ENCODE results near the gene UST.
"Not testable (repeated sequence)": the region's sequence is repeated elsewhere in the genome, so short reads cannot be mapped to it uniquely, and the experiment has no call there.

Gene UST

DNA sequence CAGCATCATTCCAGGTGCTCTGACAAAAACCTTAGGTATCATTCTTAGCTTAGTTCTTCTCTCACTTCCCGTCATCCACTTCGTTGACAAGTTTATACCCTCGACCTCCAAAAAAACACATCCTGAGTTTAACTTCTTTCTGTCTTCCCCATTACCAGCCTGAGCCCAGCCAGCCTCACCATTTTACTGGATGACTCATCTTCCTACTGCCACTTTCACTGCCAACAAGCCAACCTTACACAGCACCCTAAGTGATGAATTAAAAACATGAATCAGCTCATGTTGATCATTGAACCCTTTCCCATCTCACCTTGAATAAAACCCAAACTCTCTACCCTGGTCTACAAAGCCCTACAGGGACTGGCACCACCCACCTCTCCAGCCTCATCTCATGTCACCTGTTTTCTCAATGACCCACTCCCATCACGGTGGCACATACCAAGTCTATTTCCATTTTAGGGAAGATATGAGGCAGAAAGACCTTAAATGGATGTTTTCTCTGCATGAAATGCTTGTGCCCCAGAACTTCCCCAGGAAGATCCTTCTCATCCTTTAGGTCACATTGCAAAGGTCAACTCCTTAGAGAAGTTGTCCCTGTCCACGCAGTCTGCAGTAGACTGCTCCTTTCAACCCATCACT lies 9.9 kb upstream of the UST start:
- DNase-seq = peak in 1 of 5 experiments; percentile 64

DNA sequence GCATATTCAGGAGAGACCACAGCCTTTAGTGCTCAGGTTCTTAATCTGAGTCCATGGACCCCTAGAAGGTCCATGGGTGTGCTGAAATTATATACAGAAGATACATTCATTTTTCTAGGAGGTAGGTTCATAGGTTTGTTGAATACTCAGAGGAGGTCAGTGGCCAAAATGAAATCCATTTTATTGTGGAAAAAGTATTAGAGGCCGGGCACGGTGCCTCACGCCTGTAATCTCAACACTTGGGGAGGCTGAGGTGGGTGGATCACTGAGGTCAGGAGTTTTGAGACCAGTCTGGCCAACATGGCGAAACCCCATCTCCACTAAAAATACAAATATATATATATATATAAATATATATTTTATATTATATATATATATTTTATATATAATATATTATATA lies 9.0 kb upstream of the UST start:
- DNase-seq = no peak

DNA sequence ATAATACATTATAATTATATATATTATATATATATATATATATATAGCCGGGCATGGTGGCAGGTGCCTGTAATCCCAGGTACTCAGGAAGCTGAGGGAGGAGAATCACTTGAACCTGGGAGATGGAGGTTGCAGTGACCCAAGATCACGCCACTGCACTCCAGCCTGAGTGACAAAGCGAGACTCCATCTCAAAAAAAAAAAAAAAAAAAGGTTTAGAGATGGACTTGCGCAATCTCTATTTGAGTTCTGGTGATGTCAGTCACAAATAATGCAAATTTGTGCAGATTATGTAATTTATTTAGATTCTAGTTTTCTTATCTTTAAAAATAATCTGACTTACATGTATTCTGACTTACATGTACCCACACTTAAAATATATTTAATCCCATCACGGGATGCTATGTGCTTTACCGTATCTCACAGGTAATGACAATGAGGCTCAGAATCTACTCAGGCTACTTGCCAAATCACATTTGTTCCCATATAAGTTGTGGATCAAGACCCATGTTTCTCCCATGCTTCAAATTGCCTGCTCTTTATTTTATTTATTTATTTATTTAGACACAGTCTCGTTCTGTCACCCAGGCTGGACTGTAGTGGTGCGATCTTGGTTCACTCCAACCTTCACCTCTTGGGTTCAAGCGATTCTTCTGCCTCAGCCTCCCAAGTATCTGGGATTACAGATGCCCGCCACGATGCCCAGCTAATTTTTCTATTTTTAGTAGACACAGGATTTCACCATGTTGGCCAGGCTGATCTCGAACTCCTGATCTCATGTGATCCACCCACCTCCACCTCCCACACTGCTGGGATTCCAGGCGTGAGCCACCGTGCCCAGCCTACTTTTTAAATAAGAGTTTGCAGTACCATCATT lies 7.6 kb upstream of the UST start:
- peak in 1 of 5 experiments; percentile 30 for DNase-seq

DNA sequence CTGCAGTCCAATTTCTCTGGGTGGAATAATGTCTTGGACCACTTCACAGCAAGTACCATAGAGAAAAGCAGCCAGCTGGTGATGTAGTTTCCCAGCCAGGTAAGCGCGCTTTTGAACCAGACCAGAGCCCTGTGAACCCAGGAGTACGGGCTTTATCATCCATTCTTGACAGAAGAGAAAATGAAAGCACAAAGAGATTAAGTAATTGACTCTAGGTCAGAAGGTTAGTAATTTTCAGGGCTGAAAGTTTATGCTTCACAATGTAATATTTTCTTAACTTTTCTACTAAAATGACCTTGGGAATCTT lies 7.1 kb upstream of the UST start:
- DNase-seq = no peak

DNA sequence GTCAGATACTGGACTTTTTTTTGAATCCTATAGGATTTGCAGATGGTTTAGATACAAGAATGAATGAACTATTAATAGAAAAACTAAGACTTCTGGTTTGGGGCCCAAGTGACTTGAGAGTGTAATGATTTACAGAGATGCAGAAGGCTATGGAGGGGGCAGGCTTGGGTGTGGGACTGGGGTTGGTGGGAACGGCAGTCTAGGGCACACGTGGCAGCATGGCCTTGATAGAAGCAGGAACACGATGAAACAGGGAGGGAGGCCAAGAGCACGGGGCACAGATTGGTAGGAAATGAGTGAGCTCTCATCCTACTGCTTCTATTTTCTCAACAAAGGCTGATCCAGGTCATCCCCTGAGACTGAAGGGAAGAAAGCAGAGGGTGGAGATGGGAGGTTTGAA lies 3.4 kb upstream of the UST start:
- DNase-seq = no peak

DNA sequence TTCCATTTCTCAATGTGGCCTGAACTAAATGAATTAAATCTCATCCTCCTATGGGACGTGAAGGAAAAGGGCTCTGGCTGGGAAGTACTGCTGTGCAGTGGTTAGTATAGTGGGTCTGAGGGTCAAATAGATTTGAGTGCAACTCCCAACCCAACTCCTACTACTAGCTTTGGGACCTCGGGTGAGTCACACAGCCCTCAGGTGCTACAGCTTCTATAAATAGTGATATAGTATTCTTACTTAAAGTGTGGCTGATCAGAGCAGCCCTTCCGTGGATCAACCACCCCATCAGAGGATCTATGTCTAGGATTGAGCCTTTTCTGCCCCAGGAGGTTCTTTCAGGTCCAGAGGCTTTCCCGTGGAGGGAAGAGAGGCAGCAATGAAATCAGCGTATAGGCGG lies 904 bp upstream of the UST start:
- DNase-seq = no peak

DNA sequence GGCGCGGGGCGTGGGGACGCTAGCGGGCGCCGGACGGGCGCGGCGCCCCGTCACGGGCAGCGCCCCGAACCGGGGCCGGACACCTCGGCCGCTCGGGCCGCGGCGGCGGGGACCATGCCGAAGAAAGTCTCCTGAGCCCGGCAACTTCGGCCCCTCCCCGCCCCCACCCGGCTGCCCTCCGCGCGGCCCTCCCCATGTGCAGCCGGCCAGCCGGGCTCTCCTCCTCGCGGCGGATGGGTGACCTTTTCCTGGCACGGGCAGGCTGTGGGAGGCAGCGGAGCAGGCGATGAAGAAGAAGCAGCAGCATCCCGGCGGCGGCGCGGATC lies 278 bp downstream of the UST start:
- peak in 2 of 5 experiments; percentile 17 to 18 for DNase-seq

DNA sequence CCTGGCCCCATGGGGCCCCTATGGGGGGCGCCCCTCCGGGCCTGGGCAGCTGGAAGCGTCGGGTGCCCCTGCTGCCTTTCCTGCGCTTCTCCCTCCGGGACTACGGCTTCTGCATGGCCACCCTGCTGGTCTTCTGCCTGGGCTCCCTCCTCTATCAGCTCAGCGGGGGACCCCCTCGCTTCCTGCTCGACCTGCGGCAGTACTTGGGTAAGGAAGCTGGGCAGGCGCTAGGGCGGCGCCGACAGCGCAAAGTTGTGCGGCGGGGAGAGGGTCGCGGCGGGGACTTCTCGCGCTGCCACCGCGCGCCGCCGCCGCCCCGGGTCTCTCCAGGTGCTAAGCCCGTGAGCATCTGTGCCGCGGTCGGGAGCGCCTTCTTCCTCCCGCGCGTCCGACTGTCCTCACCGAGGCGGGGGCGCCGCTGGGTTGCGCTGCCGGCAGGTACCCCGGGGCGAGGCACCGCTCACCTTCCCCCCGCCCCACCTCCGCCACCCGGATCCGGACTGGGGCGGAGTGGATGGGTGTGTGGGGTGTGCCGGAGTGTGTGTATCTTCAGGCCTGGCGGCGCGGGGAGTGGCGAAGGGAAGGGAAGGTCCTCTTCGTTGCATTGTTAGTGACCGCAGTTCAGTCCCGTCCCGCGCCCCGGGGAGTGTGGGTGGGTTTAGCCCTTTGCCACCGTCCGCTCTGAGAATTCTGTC lies 788 bp downstream of the UST start:
- DNase-seq = peak in 4 of 5 experiments; percentile 34 to 62 (median 58)

DNA sequence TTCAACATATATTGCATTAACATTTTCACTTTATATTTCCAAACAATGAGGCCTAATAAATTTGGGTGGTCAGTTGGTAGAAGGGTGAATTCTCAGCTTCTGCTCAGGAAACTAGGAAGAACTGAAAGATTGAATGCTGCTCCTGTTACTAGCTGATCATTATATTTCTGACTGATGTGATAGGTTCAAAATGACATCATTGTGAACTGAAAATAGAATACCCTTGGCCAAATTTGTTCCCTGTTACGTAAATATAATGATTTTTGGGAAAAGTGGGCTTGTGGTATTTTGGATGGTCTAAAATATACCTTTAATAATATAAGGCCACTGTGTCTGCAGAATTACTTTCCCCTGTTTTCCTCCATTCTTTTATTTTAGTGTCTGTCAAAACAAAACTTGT lies 2.8 kb downstream of the UST start:
- no peak for DNase-seq

DNA sequence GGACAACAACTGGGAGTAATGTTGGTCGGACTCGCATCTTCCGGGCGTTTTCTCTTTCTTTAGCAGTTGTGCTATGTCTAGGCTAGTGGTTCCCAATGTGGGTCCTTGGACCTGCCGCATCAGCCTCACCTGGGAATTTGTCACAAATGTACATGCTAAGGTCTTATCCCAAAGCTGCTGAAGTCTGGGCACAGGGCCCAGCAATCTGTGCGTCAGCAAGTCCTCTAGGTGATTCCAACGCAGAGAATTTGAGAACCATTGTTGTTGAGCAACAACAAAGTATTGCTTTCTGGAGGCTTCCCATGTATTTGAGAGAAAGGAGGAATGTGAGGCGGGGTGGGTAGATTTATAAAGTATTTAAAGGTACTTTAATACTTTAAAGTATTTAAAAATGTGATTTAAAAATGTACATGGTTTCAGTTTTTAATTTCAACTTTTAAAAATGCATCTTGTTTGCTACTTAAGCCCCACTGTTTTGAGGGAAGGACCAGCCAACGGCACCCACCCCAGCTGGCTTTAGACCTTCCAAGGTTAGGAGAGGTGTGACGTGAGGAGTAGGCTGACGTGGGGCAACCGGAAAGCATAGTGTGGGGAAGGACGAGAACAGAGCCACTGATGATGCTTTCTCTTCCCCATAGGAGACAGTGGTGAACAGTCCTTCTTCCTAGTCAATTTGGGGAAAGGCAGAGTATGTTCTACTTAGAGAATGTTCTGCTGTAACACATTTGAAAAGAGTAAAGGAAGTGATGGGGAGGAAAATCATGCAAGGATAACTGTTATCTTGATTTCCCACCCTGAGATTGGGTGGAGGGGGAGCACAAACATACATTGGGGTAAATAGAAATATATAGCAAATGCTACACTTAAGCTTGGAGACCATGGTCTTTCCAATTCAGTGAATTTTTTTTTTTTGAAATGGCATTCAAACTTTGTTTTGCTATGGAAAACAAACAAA lies 4.3 kb downstream of the UST start:
- DNase-seq = no peak

DNA sequence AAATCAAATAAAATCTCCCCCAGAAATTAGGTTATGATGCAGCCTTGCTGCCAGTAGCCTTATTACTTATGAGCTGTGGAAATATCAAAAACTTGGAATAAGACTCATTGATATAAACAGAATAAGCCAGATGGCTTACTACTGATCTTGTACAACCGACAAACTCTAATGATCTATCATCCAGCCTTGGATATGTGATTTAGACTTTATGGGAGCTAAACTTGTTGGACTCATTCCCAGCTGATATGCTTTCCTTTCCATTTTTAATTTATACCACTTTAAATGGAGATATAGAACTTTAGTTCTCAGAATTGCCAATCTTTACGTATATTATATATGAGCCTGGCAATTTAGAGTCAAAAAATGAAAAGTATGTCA lies 5.0 kb downstream of the UST start:
- DNase-seq = no peak

DNA sequence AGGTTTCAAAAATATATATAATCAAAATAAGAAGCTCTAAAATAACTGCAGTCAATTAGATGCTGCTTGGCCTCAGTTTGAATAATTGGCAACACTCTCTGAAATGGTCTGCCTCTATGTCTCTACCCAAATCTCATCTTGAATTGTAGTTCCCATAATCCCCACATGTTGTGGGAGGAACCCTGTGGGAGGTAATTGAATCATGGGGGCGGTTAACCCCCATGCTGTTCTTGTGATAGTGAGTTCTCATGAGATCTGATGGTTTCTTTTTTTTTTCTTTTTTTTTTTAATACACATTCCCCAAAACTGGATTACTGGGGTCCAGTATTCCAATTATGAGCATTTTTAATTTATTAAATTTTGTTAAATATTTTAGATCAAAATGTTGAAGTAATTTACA lies 8.5 kb downstream of the UST start:
- DNase-seq = not testable (repeated sequence)

DNA sequence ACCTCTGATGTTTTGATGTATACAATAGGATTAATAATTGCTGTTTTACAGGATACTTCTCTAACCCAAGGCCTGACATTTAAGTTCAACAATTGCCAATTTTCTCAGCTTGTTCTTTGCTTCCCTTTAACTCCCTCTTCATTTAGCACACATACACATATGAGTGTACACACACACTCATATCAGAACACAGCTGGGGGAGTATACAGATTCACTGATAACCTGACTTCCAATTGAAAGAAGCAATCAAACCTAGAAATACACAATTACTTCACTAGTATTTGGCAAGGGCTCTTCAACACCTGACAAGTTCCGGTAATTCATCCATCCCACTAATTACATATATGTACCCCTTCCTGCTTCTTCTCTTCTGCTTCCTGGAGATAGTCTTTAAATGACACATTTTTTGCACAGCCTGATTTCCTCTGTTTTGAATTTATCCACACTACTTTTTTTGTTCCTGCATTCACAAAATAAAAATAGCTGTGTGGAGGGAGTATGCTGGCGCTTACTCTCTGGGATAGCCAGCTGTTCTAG lies 11.2 kb downstream of the UST start:
- DNase-seq = peak in 1 of 5 experiments; percentile 84

DNA sequence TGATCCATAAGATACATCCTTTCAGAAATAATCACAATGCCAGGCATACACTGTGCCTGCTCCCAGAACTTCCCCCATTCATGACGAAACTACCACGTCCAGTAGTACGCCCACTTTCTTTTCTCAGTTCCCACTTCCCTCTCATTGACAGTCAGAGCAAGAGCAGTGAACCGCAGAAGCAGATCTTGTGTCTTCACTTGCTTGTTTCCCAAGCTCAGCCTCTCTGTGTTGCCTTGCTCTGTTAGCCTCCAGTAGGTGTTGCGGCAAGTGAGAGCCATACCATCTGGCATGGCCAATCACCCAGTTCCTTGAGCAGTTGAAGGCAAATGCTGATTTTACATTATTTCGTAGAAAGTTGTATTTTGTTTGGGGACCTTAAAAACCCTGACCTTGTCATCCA lies 11.7 kb downstream of the UST start:
- DNase-seq = peak in 2 of 5 experiments; percentile 47 to 92

DNA sequence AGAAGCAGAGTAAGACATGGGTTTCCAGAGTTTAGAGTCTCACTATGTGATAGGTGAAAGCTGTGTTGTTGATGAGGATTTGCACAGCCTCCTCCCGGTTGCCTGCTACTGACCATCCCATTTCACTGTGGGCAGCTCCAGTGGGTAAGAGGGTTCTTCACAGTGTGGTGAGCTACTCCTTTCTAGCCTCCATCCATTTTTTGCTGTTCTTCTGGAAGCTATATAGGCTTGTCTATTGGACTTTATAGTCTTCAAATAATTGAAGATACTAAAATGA lies 13.4 kb downstream of the UST start:
- no peak for DNase-seq

DNA sequence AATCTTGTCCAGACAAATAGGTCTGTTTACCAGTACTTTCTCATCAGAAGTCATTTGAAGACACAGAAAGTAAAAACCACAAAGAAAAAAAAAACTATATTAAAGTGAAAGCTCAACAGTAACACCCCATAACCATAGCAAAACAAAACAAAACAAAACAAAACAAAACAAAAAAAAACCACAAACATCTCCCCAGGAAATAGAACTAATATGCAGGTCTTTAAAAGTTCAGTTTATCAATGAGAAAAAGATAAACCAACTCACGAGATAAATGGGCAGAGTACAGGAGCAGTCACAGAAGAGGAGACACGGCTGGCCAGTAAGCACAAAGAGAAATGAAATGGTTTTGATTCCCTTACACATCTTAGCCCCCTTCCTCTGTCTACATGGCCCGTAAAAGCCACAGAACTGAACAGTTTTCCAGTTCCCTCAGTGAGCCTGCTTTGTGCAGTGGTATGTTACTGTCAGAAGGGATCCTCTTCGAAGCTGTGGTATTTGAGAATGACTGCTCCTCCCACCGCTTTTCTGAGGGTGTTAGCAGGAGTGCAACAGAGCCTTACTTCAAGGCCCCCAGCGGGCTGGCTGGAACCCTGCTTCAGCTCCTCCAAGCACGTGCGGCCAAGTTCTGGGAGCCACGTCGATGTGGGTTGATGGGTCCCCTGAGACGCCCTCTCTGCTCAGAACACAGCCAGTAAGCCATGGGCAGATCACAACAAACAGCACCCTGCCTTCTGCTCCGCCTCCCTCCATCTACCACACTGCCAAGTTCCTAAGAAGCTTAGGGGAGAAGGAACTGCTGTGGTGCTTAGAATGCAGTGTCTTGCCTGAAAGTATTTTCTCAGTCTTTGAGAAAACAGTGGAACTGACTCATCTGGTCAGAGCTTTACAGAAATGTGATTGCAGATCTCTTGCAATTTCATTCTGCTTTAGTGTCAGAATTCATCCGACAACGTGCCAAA lies 14.0 kb downstream of the UST start:
- peak in 3 of 5 experiments; percentile 21 to 87 (median 73) for DNase-seq

DNA sequence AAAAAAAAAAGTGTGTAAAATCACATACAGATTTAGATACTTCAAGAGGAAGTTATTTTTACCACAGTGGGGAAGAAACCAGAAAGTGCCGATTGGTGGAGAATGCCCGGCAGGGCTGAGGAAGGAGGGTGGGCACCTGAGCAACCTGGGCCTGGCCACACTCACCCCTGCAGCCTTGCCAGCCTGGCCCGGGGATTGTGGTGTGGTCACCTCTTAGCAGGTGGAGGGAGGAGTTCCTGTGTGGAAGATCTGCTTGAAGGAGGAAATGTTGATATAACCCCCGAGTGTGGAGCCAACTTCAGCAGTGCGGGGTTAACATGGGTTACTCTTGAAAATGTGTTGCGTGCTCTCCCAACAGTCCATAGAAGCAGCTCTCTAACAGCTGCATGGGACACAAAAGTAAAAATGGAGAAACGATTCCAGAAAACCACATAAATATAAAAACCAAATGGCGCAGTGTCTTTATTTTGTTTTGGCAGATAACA lies 14.7 kb downstream of the UST start:
- DNase-seq = peak in 2 of 5 experiments; percentile 27 to 78

DNA sequence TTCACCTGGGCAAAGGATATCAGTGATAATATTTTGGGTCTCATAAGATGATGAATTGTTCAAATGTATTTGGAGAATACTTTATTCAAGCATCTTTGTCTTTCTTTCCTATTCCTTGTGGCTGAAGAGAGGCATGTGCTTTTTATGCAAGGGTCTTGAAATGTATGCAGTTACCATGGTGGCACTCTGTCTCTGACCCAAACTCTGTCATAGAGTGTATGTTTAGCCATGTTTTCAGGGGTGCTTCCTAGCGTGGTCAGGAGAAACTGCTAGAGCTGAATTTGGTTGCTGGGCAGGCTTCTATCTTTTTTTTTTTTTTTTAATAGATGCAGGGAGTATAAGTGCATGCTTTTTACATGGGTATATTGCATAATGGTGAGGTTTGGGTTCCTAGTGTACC lies 15.4 kb downstream of the UST start:
- DNase-seq = no peak

DNA sequence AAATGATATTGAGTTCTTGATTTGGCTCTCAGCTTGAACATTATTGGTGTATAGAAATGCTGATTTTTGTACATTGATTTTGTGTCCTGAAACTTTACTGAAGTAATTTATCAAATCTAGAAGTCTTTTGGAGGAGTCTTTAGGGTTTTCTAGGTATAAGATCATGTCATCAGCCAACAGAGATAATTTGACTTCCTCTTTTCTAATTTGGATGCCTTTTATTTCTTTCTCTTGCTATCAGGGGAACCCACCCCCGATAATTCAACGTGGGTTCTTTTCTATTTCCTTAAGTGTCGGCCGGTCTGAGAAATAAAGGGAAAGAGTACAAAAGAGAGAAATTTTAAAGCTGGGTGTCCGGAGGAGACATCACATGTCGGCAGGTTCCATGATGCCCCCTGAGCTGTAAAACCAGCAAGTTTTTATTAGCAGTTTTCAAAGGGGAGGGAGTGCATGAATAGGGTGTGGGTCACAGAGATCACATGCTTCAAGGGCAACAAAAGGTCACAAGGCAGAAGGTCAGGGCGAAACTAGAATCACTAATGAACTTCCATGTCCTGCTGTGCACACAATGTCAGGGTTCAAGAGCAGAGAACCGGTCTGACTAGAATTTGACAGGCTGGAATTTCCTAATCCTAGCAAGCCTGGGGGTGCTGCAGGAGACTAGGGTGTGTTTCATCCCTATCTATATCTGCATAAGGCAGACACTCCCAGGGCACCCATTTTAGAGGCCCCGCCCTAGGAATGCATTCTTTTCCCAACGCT lies 17.6 kb downstream of the UST start:
- not testable (repeated sequence) for DNase-seq

Measured in T-helper 2 cell (primary cell).